ENCODE data around the gene CAMTA1.

The CAMTA1 gene

DNA sequence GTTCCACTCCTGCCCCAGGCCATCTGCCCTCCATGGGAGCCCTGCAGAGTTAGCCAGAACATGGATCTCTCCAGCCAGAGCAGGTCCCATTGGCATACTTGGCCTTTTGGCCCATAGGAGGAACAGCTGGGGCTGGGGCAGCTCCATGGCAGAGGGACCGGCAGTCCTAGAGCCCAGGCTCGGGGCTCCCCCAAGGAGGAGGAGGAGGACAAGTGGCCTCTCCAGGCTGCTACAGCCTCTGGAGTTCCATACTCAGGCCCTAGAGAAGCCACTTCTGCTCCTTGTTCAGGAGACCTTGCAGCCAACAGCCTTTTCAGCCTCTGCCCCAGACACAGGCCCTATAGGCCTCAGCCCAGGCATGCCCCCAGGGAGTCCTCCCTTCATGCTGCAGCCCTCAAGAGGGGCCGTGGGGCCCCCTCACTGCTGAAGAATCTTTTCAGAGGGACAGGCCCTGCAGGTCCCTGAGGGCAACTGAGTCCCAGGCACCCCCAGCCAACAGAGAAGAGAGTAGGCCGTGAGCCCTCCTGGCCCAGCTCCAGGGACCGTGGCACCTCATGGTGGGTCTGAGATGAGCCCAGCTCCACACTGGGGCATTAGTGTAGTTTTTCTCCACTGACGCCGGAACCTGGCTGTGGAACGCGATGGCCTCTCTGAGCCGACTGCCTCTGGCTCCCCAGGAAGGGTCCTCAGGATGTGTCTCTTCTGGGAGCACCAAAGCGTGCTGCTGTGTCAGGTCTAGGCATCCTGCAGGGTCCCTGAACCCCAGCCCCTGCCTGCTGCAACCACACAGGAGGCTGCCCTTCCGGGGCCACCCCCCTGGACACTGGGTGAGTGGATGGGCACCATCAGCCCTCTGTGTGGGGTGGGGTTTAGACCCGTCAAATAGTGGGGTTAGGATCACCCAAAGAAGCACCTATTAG is 688.2 kb downstream of the CAMTA1 start:
- no peak for DNase-seq (ENCODE audit: low read depth in 2 of 2)

- no peak for DNase-seq (ENCODE audit: low read depth in 2 of 2)
Observed at GRCh38 chr1:7474143-7474490, 688.9 kb downstream of the CAMTA1 start.

- no peak for DNase-seq (ENCODE audit: low read depth in 2 of 2)
Observed at GRCh38 chr1:7474786-7475502, 689.7 kb downstream of the CAMTA1 start.

GRCh38 chr1:7475691-7476090 is 690.4 kb downstream of the CAMTA1 start:
- DNase-seq (ENCODE audit: low read depth in 2 of 2): no peak

GRCh38 chr1:7476402-7476801 is 691.1 kb downstream of the CAMTA1 start:
- no peak for DNase-seq (ENCODE audit: low read depth in 2 of 2)

DNA sequence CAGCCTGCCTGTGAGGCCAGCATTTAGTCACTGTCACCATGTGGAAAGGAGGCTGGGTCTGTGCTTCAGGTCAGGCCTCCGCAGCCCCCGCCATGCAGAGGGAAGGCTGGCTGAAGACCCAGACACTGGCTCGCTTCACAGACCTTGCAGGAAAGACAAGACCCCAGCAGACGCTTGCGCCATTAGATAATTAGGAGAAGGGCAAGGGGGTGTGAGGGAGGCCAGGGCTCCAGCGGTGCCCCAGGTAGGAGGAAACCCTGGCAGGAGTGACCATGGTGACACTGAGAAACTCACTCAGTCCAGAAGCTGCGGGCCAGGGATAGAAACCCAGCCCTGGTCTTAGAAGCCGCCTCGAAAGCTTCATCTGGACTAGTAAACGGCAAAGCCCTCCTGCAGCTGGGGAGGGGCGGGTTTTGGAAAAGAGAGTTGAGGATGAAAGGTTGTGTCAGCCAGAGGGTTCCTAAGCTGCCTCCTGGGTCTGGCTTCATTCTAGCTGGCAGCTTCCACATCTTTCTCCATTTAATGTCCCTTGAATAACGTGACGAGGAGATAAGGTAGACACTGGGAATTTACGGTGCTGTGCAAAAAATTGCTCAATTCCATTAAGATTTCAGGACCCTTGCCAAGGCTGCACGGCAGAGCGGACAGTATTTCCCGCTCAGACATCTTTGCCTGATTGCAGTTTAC is 691.8 kb downstream of the CAMTA1 start:
- no peak for DNase-seq (ENCODE audit: low read depth in 2 of 2)

DNA sequence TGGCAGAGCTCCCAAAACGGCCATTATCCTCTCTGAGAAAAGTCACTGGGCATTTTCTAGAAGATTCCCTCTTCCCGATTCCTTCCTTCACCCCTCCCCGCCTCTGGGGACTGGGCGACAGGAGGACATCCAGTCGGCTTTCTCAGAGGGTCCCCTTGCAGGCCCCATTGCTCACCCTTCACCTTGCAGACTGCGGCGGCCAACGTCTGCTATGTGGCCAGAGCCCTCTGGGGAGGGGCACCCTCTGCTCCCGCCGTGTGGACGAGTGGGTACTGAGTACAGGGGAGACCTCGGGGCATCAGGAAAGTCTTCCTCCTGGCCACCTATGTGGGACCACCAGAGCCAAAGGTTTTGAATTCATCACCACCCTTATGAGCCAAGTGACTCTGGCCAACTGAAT is 692.3 kb downstream of the CAMTA1 start:
- DNase-seq (ENCODE audit: low read depth in 2 of 2): no peak

- no peak for DNase-seq (ENCODE audit: low read depth in 2 of 2)
Observed at GRCh38 chr1:7478142-7478790, 693.0 kb downstream of the CAMTA1 start.

DNA sequence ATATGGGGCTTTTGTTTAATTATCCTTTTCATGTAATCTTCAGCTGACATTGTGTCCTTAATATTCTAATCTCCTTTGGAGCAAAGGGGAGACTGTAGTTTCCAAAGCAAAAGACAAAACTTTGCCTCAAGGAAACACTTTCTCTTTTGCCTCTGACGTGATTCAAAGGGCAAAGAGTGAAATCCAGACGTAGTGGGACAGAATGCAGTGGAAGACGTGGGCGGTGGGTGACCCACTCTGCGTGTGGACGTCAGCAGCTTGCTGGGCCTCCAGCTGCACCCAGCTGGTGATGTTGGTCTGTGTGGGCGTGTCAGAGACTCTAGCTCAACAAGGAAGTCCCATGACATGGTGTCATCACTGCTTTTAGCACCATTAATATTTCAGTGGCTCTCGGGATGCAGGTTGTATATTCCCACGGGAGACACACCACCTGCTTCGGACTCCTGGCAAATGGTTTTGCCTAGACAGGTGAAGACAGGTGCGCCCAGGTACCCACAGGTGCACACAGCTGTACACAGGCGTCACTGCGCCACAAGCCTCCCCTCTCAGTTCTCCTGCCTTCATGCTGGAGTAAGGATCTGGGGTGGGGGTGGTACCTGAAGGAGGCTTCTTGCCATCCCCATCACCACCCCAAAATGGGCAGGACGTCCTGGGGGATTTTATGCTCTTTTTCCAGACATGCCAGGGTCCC is 693.7 kb downstream of the CAMTA1 start:
- no peak for DNase-seq (ENCODE audit: low read depth in 2 of 2)

- no peak for DNase-seq (ENCODE audit: low read depth in 2 of 2)
Observed at GRCh38 chr1:7479571-7479970, 694.3 kb downstream of the CAMTA1 start.

DNA sequence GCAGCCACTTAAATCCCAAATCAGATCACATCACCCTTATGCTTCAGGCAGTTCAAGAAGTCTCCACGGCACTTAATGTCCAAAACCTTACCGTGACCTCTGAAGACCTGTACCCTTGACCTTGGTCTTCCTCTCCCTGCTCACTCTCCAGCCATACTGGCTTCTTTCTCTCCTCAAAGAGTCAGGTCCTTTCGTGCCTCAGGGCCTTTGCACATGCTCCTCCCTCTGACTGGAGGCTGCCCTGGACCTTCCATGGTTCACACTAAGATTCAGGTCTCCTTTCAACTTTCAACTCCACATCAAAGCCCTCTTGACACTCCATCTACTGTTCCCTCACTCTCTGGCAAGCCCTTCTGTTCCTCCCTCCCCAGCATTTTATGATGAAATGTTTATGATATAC is 695.9 kb downstream of the CAMTA1 start:
- no peak for DNase-seq (ENCODE audit: low read depth in 2 of 2)

DNA sequence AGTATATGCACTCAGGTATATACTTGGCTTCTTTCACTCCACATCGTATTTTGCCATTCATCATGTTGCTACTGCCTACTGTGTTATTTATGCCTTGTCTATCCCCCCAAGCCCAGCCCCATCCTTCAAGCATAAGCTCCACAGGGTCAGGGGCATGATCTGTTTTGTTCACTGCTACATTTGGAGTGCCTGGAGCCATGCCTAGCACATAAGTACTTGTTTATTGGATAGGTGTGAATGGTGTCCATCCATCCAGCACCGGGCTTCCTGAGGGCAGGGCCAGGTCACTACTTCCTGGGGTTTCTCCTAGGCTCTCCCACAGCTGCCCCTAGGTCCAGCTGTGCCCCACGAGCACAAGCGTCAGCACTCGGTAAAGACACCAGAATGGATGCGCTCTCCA is 696.8 kb downstream of the CAMTA1 start:
- DNase-seq (ENCODE audit: low read depth in 2 of 2): no peak

- no peak for DNase-seq (ENCODE audit: low read depth in 2 of 2)
Observed at GRCh38 chr1:7482772-7483495, 697.7 kb downstream of the CAMTA1 start.

DNA sequence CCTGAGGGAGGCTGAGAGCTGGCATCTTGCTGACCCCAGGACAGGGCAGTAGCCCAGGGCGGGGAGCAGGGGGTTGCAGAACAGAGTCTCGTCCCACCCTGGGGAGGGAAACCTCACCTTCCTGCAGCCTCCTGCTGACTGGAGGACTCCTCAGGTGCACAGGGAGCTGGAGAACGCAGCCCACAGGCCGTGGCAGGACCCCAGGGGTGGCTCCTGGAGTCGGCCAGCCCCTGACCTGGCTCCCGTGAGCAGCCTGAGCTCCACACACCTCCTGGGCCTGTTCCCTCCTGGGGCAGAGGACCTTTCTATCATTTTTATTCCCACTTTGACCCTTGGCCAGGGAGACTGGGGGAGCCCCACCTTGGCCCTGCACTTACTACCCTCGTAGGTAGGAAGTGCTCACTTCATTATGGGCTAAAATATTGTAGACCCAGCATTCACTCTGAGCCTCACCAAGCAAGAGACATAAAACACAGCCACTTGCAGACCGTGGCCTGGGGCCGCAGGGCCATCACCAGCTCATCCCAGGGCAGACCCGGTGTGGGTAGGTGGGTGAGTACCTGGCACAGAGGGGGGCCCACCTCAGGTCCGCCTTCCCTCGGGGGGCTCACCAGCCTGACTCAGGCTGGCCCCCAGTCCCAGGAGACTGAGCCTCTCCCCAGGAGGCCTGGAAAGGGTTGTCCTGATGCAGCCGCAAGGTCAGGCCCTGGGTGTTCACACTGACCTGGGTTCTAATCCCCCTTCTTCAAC is 698.6 kb downstream of the CAMTA1 start:
- DNase-seq (ENCODE audit: low read depth in 2 of 2): no peak

DNA sequence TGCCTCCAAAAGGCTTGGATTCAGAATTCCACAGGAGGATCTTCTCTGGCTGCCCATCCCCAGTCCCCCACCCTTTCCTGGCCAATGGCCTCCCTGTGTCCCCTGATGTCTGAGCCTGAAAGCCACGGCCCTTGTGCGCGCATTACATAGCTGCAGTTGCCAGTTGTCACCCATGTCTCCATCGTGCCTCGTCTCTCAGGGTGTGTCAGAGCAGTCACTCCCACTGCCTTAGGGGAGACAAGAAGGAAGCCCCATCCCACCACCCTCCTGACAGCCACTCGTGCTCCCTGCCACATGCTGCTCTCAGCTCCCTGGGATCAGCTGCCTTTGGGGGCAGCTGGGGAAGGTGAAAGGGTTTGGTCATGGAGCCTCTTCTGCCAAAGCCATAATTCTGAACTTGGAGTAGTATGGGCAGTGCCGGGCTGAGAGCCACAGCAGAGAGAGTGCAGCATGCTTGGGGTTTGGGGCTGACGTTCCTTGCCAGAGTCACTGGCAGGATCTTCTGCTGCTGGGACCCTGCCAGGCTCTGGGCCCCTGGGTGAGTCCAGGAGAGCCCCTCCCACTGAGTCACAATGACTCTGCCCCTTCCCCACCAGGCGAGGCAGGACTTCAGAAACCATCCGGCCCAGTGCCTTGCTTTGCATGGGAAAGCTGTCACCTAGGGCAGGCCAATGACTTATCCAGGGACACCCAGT is 700.0 kb downstream of the CAMTA1 start:
- DNase-seq (ENCODE audit: low read depth in 2 of 2): no peak

GRCh38 chr1:7485826-7486225 is 700.6 kb downstream of the CAMTA1 start:
- no peak for DNase-seq (ENCODE audit: low read depth in 2 of 2)

- no peak for DNase-seq (ENCODE audit: low read depth in 2 of 2)
Observed at GRCh38 chr1:7487766-7488474, 702.7 kb downstream of the CAMTA1 start.

- no peak for DNase-seq (ENCODE audit: low read depth in 2 of 2)
Observed at GRCh38 chr1:7488475-7488842, 703.2 kb downstream of the CAMTA1 start.

DNA sequence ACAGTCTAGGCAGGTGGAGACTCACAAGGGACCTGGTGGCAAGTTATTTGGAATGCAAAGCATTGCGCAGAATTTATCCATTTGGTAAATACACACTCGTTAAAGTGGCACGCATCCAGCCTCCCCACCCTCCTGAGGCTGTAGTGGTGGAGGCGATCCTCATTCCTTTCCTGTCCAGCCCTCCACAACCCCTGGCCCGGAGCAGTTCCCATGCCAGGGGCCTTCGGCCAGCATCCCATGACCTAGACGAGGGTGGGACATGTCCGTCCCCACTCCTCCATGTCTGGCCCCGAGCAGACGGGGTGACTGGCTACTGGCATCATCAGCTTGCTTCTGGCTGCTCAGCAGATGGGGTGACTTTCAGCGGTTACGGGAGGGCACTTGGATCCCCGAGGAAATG is 704.3 kb downstream of the CAMTA1 start:
- no peak for DNase-seq (ENCODE audit: low read depth in 2 of 2)
